ENCODE measurements around the gene TESK1. TPM values are rescaled to one million over a fixed set of nuclear protein-coding genes. Genes with fewer than 3 reads are reported as not detected.
"Not testable (repeated sequence)": the region's sequence is repeated elsewhere in the genome, so short reads cannot be mapped to it uniquely, and the experiment has no call there.

The TESK1 gene
- total RNA-seq, 1 donor from 2014 or later: 19.4 TPM

DNA sequence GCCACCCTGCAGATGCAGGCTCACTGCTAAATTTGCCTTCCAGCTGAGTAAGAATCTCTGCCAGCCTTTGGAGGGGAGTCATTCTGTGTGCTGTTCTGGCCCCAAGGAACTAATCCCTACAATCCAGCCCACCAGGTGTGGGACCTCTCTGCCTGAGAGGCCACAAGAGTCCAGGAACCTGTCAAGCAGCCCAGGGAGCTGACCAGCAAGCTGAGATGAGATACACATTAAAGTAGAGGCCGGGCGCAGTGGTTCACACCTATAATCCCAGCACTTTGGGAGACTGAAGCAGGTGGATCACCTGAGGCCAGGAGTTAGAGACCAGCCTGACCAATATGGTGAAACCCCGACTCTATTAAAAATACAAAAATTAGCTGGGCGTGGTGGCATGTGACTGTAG lies 7.0 kb downstream of the TESK1 start:
- not testable (repeated sequence) for DNase-seq (ENCODE audit: extremely low read depth, low read depth, low spot score)

DNA sequence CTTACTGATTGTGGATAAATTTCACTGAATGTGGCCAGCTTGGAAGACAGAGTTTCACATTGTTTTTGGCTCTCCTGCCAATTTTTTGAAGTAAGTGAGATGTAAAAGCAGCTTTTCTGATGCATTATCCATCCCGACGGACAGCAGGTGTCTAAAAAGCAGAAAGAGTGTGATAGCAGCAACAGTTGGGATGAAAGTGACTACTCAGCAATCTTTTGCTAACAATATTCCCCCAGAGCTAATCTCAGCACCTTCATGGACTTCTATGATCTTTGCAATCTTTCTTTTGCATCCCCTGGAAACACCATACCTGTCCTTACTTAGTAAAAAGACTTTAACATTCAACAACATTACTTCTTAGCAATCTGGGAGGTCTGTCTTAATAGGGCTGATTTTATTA lies 7.8 kb downstream of the TESK1 start:
- no peak for DNase-seq (ENCODE audit: extremely low read depth, low read depth, low spot score)

DNA sequence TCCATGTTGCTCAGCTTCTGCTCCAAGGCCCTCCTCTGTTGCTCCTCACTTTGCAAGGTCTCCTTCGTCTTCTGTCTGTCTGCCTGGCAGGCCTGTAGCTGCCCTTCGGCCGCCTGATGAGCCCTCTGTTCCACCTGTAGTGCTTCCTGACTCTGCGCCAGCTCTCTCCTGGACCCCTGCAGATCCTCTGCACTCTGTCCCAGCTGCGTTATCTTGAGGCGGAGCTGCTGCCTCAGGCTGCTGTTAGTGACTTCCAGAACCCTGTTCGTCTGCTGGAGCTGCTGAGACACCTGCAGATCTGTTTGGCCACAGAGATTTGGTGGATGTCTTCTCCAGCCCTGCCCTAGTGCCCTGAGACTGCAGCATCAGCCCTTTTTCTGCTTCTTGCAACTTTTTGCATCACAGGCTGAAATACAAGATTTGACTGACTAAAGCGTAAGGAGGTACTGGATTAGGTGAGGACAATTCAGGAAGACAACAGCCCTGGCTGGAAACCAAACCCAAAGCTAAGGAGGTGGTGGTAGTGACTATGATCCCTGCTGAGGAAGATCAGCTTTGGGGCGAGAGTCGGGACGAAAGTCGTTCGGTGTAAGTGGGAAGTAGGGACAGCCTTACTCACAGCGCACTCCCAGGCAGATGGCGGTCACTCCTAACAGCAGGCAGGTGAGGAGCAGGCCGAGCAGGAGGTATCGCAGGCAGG lies 11.1 kb downstream of the TESK1 start:
- DNase-seq (ENCODE audit: extremely low read depth, low read depth, low spot score): no peak

GRCh38 chr9:35616681-35617459 lies 11.8 kb downstream of the TESK1 start:
- no peak for DNase-seq (ENCODE audit: extremely low read depth, low read depth, low spot score)

DNA sequence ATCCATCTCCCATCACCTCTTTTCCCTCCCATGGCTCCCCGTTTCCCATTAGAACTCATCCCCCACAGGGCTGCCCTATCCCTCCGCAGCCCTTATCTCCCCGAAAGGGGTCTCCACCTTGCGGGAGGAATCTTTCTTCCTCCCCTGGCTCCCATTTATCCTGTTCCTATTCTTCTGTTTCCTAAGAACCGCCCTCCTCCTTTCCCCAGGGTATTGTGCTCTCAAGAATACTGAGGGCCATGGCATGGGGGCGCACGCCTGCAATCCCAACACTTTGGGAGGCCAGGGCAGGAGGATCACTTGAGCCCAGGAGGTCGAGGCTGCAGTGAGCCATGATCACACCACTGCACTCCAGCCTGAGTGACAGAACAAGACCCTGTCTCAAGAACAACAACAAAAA lies 12.5 kb downstream of the TESK1 start:
- no peak for DNase-seq (ENCODE audit: extremely low read depth, low read depth, low spot score)

GRCh38 chr9:35618325-35618727 lies 13.3 kb downstream of the TESK1 start, which contains the start of gene CD72:
CD72 (minus strand) TSS chr9:35618413; CDS start chr9:35618303, 110 bp downstream.
- no peak for DNase-seq (ENCODE audit: extremely low read depth, low read depth, low spot score)

DNA sequence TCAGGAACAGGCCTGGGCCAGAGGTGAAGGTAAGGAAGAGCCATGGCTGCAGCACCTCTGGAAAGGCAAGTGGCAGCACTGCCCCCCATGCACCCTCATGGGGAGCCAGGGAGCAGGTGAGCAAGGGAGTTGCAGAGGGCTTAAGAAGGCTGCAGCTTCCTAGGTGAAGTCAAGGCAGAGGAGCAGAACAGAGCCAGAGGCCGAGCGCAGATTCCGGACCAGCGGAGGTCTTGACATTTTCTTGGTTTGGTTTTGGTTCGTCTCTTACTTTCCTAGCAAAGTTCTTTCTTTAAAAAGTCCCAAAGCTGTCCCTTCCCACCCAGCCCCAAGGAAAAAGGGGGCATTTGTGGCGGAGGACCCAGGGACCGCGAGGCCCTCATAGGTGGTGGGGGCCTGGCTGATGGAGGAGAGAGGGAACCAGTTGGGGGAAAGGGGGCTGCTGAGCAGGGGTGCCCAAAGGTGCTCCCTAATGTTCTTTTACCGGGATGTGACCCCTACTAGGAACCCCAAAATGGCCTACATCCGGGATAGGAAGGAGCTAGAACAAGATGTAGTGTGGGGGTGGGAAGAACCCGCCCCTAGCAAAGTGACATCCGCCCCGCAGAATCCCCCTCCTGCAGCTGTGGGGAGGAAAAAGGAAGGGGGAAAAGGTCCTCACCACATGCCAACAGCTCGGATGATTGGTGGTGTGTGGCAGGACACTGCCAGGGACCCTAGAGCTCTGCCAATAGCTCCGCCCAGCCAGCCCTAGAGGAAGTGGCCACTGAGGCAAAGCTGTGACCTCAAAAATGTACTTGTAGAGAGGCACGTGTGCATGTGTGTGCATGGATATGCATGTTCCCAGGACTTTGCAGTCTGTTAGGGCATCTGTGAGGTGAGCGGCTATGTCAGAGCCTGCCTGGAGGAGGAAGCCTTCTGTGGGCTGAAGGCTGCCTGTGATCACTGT lies 14.1 kb downstream of the TESK1 start:
- DNase-seq (ENCODE audit: extremely low read depth, low read depth, low spot score): no peak

DNA sequence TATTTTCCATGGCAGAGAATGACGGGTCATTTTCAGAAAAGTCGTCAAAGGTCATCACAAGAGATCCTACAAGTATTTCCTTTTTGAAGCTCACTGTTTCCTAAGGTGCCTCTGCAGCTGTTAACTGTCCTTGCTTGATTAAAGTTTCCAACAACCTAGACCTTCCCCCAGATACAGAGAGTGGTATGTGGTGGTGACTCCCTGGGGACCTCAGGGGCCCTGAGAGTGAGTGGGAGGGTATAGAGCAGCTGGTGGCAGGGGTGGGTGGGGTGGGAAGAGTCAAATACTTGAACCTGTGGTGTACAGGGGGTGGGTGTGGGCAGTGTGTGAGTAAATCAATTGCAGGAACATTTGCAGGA lies 14.7 kb downstream of the TESK1 start:
- DNase-seq (ENCODE audit: extremely low read depth, low read depth, low spot score): no peak

DNA sequence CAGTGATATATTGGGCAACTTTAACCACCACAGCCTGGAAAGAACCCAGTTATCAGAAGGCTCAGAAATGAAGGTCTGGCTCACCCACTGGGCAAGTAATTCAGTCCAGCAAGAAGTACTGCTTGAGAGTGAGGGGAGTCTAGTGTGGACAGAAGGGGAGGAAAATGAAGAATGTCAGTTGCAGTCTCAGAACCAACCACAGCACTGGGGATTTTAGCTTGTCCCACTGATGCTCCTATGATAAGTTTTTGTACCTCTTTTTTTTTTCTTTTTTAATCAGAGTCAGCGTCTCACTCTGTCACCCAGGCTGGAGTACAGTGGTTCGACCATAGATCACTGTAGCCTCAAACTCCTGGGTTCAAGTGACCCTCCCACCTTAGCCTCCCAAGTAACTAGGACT lies 22.5 kb downstream of the TESK1 start:
- DNase-seq (ENCODE audit: extremely low read depth, low read depth, low spot score): no peak

DNA sequence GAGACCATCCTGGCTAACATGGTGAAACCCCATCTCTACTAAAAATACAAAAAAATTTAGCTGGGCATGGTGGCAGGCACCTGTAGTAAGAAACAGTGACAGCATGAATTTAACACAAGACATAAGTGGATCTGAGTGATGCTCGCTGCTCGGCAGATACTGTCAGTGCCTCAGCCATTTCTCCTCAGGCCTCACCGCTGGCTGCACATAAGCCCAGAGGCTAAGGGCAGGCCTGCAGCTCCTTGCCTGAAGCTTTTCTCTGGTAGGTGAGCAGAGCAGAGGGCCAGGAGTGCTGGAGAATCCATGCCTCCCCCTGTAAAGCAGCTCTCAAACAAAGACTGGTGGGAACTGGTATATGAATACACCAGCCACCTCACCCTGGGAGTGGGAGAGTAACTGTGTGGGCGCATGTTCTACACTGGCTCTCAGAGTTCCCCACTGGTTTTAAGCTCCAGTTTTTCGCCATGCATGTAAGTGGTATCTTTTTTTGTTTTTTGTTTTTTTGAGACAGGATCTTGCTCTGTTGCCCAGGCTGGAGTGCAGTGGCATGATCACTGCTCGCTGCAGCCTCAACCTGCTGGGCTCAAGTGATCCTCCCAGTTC lies 23.4 kb downstream of the TESK1 start:
- no peak for DNase-seq (ENCODE audit: extremely low read depth, low read depth, low spot score)

DNA sequence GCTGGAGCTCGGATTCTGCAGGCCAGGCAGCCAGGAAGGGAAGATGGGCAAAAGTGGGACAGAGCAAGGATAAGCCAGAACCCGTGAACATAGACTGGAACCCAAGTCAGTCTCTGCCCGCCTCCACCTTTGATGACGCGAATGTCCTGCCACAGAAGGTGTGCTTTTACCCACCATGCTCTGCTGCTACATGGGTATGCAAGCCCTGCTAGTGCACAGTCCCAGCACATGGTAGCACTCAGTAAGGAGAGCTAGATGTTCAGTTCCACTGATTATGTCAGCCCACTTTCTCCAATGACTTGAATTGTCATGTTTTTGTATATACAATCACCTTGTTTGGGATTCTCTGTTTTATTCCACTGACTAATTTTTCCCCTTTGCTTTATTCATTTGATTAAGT lies 24.5 kb downstream of the TESK1 start:
- DNase-seq (ENCODE audit: extremely low read depth, low read depth, low spot score): no peak

- no peak for DNase-seq (ENCODE audit: extremely low read depth, low read depth, low spot score)
Observed at GRCh38 chr9:35635730-35636129, 30.7 kb downstream of the TESK1 start.

DNA sequence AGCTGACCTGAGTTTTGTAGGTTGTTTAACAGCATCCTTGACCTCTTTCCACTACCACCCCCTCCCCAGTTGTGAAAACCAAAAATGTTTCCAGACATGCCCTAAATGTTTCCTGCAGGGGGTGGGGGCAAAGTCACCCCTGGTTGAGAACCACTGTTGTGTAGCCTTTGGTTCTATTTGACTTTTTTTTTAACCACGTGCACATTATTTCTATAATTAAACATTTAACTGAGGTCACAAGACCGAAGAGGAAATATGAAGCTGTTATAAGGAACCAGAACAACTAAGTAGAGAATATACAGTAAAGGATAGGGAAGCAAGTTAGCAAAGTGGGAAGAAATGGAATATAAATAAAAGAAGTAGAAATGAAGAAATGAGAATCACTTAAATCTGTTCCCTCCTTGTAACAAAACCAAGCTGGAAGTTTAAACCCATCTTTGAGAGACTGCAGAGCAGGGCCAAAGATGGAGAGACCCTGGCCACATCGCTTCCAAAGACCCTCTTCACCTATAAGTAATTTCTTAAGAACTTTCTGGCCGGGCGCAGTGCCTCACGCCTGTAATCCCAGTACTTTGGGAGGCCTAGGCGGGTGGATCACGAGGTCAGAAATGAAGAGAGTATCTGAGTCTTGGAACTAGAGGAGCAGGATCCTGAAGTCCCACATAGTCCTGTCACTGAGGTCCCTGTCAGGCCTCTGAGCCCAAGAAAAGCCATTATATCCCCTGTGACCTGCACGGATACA lies 31.2 kb downstream of the TESK1 start:
- no peak for DNase-seq (ENCODE audit: extremely low read depth, low read depth, low spot score)

DNA sequence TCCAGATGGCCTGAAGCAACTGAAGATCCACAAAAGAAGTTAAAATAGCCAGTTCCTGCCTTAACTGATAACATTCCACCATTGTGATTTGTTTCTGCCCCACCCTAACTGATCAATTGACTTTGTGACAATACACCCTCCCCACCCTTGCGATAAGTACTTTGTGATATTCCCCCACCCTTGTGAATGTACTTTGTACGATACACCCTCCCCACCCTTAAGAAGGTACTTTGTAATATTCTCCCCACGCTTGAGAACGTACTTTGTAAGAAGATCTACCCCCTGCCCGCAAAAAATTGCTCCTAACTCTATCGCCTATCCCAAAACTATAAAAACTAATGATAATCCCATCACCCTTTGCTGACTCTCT lies 31.8 kb downstream of the TESK1 start:
- DNase-seq (ENCODE audit: extremely low read depth, low read depth, low spot score): not testable (repeated sequence)

GRCh38 chr9:35637427-35637955 lies 32.4 kb downstream of the TESK1 start:
- not testable (repeated sequence) for DNase-seq (ENCODE audit: extremely low read depth, low read depth, low spot score)

- DNase-seq (ENCODE audit: extremely low read depth, low read depth, low spot score): not testable (repeated sequence)
Observed at GRCh38 chr9:35638751-35639150, 33.7 kb downstream of the TESK1 start.

DNA sequence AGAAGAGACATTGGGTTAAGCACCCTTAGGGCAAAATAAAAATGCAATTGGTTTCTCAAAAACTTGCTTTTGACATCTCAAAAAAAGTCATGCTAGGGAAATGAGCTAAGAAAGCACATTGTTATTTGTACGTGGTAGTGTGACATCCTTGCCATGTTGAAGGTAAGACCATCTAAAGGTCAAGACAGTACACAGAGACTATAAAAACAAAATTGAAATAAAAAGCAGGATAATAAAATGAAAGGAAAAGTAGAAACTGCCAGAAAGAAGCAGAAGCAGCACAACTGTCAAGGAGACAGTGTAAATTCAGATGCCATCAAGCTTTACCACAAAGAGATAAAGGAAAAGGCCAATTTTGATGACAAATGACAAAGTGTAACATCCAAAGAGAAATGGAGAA lies 34.2 kb downstream of the TESK1 start:
- DNase-seq (ENCODE audit: extremely low read depth, low read depth, low spot score): not testable (repeated sequence)

GRCh38 chr9:35639631-35640030 lies 34.6 kb downstream of the TESK1 start:
- no peak for DNase-seq (ENCODE audit: extremely low read depth, low read depth, low spot score)

- DNase-seq (ENCODE audit: extremely low read depth, low read depth, low spot score): not testable (repeated sequence)
Observed at GRCh38 chr9:35640431-35640830, 35.4 kb downstream of the TESK1 start.

GRCh38 chr9:35641478-35641877 lies 36.4 kb downstream of the TESK1 start:
- not testable (repeated sequence) for DNase-seq (ENCODE audit: extremely low read depth, low read depth, low spot score)

All from glomerular endothelial cell (primary cell).